Measurements from ENCODE around the gene CYP4F11. TPM values are rescaled to one million over a fixed set of nuclear protein-coding genes. Genes with fewer than 3 reads are reported as not detected.

The CYP4F11 gene
- total and polyA plus RNA-seq, 7 donors, result 0.05 to 1.0 (median 0.10) TPM; not detected in 1

DNA sequence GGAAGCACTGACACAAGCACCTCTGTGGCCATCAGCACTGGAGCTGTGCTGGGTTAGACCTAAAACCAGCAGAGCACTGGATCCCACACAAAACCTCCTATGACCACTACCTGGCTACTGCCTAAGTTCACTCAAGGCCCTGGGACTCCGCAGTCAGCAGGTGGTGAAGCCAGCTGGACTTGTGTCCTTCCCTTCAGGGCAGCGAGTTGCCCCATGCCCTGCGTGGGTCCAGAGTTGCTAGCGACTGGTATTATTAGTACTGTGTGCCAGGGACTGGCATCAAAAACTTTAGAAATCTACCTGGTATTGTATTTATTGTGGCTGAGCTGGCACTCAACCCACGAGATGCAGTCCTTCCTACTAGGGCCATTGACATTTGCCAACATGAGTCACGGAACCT lies 20.5 kb upstream of the CYP4F11 start:
- no peaks in the 10 kb centered on the region for H3K36me3 ChIP-seq (ENCODE audit: insufficient read depth in 1 of 2, low read depth in 1 of 2)
- H3K4me3 ChIP-seq, result no peak overlapping the region
- H3K4me1 ChIP-seq, result no peaks in the 10 kb centered on the region
- intact Hi-C loops (cut with DNase I), result no loop called here
- no peak overlapping the region for H3K27ac ChIP-seq
- 81 to 83% (median 81%) methylated on average over 6 of the region's 6 CpGs for WGBS, 3 donors
- DNase-seq, result no peak
- peaks cover 0 to 18% (median 2%) of the 10 kb centered on the region in 3 donors for H3K27me3 ChIP-seq (ENCODE audit: insufficient read depth in 3 of 3, low read length in 2 of 3)
- ATAC-seq, result no peak
- peaks cover 4% of the 10 kb centered on the region for H3K9me3 ChIP-seq
- TF ChIP-seq, protein P1, sequence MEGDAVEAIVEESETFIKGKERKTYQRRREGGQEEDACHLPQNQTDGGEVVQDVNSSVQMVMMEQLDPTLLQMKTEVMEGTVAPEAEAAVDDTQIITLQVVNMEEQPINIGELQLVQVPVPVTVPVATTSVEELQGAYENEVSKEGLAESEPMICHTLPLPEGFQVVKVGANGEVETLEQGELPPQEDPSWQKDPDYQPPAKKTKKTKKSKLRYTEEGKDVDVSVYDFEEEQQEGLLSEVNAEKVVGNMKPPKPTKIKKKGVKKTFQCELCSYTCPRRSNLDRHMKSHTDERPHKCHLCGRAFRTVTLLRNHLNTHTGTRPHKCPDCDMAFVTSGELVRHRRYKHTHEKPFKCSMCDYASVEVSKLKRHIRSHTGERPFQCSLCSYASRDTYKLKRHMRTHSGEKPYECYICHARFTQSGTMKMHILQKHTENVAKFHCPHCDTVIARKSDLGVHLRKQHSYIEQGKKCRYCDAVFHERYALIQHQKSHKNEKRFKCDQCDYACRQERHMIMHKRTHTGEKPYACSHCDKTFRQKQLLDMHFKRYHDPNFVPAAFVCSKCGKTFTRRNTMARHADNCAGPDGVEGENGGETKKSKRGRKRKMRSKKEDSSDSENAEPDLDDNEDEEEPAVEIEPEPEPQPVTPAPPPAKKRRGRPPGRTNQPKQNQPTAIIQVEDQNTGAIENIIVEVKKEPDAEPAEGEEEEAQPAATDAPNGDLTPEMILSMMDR (IDR thresholded peaks at IDR 0.05), result no peak

- intact Hi-C loops (cut with DNase I), result no loop called here
- ATAC-seq (no peak), DNase-seq (no peak)
- Histone ChIP-seq H3K27me3 (ENCODE audit: insufficient read depth in 3 of 3, low read length in 2 of 3) (no peaks in the 10 kb centered on the region), H3K4me3 (no peak within 1 kb of the TSS), H3K9me3 (peaks cover 27% of the 10 kb centered on the region), H3K4me1 (no peaks in the 10 kb centered on the region), H3K36me3 (ENCODE audit: insufficient read depth in 1 of 2, low read depth in 1 of 2) (no peaks in the 10 kb centered on the region), H3K27ac (no peak within 1 kb of the TSS)
- TF ChIP-seq, protein P1 (IDR thresholded peaks at IDR 0.05), result no peak
Measured at GRCh38 chr19:15948223-15949058, 14.1 kb upstream of the CYP4F11 start, which contains the start of gene OR10H4. OR10H4 (plus strand) TSS chr19:15949008; CDS start chr19:15949008, 0 bp downstream.

DNA sequence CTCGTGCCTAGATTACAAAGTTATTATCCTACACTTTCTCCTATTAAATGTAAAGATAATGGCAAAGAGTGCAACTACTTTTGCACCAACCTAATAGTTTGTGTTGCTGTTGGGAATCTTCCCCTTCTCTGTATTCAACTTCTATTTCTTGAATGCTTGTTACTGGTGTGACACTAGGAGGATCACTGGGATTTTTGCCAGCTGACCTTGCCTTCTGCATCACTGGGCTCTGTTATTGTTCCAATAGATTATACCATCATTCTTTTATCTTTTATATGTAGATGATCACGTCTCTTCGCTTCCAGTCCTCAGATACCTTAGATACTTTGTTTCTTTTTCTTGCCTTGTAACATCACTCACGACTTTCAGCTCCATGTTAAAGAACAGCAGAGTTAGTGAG lies 11.0 kb upstream of the CYP4F11 start:
- ATAC-seq (no peak), DNase-seq (no peak)
- intact Hi-C loops (cut with DNase I), result no loop called here
- TF ChIP-seq, protein P1 (IDR thresholded peaks at IDR 0.05), result no peak
- WGBS, 3 donors, result 37 to 38% (median 38%) methylated on average over 4 of the region's 4 CpGs
- no peaks in the 10 kb centered on the region for H3K4me1 ChIP-seq
- no peak overlapping the region for H3K27ac ChIP-seq
- peaks cover 27% of the 10 kb centered on the region for H3K9me3 ChIP-seq
- no peak overlapping the region for H3K4me3 ChIP-seq
- H3K36me3 ChIP-seq (ENCODE audit: insufficient read depth in 1 of 2, low read depth in 1 of 2), result no peaks in the 10 kb centered on the region
- H3K27me3 ChIP-seq (ENCODE audit: insufficient read depth in 3 of 3, low read length in 2 of 3), result no peaks in the 10 kb centered on the region

DNA sequence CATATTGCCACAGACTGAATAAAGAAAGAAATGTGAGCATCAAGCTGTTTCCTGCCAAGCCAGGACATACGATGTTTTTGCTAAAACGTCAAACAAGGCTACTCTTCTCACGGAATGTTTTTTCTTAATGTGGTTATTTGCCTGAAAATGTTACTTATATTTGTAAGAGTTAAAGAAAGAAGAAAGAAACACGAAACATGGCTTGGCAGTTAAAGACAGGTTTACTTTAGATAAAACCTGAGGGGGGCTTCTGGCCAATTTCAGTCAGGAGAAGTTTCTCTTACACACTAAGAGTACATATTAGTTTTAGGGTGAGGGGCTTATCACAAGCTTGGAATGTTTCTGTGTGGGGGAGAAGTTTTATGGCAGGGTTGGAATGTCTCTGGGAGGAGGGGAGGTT lies 10.1 kb upstream of the CYP4F11 start:
- no peak for ATAC-seq

More for the DNA sequence above, 10.1 kb upstream of the CYP4F11 start:
- intact Hi-C loops (cut with DNase I), result no loop called here
- TF ChIP-seq, protein P1 (IDR thresholded peaks at IDR 0.05), result no peak
- Histone ChIP-seq H3K27ac (no peak overlapping the region), H3K9me3 (peaks cover 20% of the 10 kb centered on the region), H3K4me1 (no peaks in the 10 kb centered on the region), H3K36me3 (ENCODE audit: insufficient read depth in 1 of 2, low read depth in 1 of 2) (no peaks in the 10 kb centered on the region), H3K4me3 (no peak overlapping the region), H3K27me3 (ENCODE audit: insufficient read depth in 3 of 3, low read length in 2 of 3) (peaks cover 0 to 1% (median 0%) of the 10 kb centered on the region in 3 donors)
- DNase-seq, result no peak
- WGBS, 3 donors, result 59 to 67% (median 63%) methylated on average over 4 of the region's 4 CpGs

All from psoas muscle (tissue), 8 donors.